Measurements from ENCODE around the gene KCNMA1.

DNA sequence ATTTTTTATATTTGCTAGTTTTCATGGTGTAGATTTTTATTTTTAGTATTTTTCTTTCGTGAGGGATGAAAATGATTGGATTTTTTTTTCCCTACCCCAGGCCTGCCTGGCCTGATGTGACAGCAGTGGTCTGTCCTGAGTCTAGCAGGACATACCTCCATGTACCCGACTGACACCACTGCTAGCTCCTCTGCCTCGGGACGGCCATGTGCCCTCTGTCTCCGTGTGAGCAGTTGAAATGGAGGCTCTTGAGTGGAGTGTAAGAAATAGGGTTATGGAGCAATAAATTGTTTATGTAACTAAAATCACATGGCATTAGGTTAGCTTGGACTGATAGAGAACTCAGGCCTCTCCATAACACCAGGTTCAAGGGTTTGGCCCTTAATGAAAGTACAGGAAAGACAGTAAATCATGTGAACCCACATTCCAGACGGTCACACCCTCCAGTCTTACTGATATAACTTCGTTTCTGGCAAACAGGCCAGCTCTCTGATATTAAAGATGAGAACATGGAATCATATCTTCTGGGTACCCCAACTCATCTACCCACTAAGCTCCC, 734.1 kb downstream of the KCNMA1 start:
- TF ChIP-seq CTCF (IDR thresholded peaks at IDR 0.05; ENCODE audit: poor library complexity, severe bottlenecking) (no peak), EP300 (conservative IDR thresholded peaks at IDR 0.05; ENCODE audit: poor library complexity, severe bottlenecking) (no peak), POLR2AphosphoS5 (IDR thresholded peaks at IDR 0.05) (no peak), EZH2 (IDR thresholded peaks at IDR 0.05; ENCODE audit: borderline replicate concordance, insufficient read depth, low read length, poor library complexity, severe bottlenecking) (no peak)

All from neural cell (in vitro differentiated cells).